CD4-positive, alpha-beta T cell treated with Interleukin-6 at 100 ng/mL for 8 hours (primary cell): Measurements from ENCODE around the gene CPVL.

ENCODE experiments used
- DNase-seq: peaks from one replicate; pipeline ENCODE4 v3.0.0-alpha.2; 2020; ENCODE audit warnings: mixed read lengths, low spot score

Gene CPVL

DNA sequence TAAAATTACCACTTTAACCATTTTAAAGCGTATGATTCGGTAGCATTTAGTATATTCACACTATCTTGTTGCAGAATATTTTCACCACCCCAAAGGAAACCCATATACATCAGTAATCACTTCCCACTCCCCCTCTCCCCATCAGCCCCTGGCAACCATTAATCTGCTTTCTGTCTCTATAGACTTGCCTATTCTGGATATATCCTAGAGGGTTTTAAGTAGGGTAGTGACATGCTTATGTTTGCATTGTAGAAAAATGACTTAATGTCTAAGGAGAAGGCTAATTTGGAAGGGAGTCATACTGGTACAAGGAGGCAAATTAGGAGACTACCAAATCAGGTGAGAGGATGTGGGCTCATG, 145.6 kb downstream of the CPVL start:
- DNase-seq, result no peak

- DNase-seq, result no peak
Observed at GRCh38 chr7:28999895-29000716, 146.2 kb downstream of the CPVL start.

DNA sequence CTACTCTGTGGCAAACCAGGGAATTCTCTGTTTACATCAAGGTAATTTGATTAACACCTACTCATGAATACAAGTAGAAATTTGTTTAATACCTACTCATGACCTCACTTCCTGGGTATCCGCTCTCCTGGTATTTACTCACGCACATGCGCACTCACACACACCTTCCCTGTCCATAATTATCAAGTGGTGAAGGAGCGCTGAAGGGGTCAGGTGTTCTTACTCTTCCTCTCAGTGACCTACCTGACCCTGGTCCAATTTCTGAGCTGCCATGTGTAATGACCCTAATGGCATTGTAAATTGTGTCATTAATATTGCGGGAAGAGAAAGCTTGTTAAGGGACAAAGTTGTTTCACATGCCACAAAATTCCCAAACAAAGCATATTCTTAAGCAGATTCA, 146.9 kb downstream of the CPVL start:
- DNase-seq, result no peak

- no peak for DNase-seq
Observed at GRCh38 chr7:28998105-28998504, 148.2 kb downstream of the CPVL start.

DNA sequence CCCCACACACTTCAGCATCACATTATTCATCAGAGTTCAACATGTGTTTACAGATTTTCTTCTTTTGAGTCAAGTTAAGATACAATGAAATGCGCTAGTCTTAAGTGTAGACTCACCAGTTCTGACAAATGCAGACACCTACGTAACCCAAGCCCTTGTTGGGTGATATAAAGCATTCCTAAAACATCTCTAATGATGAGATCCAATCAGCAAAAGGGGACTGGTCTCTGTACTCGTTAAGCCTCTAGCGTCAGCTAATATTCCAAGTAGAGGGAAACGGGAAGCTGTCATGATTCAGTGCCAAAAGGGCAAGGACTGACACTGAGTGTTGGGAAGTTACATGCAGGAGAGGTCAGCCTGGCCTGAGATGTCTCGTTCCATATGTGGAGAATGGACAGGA, 149.5 kb downstream of the CPVL start:
- no peak for DNase-seq

DNA sequence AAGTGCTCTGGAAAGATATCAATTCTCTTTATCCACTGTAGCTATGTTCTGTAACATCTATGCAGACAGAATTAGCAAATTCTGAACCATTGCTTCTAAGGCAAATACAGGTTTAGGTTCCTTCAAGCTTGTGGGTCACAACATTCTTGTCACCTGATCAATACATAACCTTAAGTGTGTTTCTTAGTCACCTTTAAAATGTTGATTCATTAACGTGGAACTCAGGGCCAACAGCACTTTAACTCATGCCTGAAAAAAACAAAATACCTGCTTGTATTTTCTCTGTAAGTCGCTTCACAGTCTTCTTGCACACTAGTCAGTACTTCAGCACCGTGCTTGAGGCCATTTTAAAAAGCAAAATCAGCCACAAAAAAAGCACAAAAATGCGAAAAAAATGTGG, 153.0 kb downstream of the CPVL start:
- no peak for DNase-seq

DNA sequence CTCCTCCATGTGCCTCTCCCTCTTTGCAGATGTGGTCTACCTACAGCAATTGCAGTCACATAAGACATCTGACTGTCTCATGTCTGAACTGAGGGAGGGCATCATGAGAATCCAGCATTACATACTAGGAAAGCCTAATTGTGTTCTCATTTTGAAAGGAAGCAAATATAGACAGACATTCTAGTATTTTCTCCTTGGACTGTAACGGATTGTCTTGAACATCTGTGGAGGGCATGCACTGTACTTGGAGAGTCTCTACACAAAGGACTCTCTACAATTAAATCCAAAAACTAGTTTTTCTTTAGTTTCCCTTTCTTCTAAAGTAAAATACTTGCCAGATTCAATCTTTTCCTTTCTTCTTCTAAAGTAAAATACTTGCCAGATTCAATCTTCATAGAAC, 153.5 kb downstream of the CPVL start:
- no peak for DNase-seq

- DNase-seq, result no peak
Observed at GRCh38 chr7:28990200-28990960, 156.0 kb downstream of the CPVL start.

DNA sequence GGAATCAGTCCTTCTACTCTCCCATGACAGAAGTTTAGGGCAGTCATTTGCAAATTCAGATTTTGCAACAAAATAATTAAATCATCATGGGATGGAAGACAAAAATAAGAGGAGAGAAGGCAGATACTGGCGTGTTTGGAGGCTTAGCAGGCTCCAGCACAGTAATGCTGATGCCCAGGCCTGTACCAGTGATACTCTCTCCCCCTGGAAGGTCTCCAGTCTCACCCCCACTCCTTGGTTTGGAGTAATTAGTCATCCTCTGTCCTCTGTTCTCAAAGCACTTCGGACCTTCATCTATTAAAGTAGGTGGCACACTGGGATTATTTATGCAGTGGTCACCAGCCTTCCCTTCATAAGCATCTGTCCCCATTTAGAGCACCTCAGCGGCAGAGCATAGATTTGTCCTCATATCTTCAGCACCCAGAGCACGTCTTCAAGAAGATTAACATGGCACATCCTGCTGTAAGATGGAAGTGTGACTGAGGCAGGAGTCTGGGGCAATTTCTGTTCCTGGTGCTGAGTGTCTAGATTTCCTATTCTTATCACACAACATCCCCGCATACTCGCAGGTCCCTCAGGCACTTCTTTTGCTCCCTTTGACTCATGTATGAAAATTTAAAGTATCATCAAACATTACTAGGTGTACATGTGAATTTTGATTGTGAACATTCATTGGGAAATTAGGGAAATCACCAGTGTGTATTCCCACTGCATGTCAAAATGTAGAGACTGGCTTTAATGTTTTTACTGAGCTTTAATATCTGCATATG, 156.9 kb downstream of the CPVL start:
- DNase-seq, result no peak

DNA sequence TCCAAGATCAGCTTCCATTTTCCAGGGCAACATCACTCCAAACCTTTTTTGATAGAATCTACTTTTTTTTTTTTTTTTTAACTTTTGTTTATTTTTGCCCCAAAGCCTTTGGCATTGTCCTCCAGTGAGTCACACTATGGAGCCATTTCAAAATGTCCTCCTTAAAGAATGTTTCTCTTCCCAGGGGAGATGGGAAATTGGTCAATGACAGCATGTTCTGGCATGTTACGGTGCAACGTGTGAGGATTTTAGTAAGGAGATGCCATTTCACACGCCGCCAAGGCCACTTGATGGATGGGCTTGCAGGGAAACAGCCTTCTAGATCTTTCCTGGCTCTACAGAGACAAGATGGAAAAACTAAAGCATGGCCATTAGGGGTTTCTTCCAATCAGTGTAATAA, 157.5 kb downstream of the CPVL start:
- no peak for DNase-seq

DNA sequence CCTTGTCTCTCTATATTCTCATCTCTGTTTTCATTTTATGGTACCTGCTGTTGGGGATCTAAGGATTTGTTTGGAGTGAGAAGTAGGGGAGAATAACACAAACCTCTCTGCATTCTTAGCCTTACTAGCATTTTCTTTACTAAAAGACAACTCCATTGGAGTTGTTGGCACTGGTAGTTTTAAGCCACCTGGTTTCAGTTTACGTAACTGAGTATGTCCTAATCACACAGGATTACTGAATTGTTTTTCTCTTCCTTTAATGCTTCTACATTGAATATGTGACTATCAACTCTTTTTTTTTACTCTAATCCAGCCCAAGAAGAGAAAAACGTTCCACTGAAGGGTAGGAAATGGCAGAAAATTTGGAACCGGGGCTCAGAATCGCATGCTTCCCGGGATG, 158.2 kb downstream of the CPVL start:
- DNase-seq, result no peak

DNA sequence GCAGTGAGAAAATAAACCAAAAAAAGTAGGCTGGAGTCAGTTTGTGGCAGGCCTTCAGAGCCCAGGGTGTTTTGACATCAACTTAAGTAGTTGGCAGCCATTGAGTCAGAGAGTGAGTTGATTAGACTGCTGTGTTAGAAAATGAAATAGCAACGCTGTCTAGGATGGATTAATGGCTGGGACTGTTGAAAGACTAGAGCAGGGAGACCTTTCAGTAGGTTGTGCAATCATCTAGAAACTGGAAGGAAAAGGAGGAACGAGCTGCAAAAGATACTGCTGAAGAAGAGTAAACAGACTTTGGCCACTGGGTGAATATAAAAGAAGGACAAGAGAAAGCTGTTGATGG, 159.6 kb downstream of the CPVL start:
- no peak for DNase-seq

DNA sequence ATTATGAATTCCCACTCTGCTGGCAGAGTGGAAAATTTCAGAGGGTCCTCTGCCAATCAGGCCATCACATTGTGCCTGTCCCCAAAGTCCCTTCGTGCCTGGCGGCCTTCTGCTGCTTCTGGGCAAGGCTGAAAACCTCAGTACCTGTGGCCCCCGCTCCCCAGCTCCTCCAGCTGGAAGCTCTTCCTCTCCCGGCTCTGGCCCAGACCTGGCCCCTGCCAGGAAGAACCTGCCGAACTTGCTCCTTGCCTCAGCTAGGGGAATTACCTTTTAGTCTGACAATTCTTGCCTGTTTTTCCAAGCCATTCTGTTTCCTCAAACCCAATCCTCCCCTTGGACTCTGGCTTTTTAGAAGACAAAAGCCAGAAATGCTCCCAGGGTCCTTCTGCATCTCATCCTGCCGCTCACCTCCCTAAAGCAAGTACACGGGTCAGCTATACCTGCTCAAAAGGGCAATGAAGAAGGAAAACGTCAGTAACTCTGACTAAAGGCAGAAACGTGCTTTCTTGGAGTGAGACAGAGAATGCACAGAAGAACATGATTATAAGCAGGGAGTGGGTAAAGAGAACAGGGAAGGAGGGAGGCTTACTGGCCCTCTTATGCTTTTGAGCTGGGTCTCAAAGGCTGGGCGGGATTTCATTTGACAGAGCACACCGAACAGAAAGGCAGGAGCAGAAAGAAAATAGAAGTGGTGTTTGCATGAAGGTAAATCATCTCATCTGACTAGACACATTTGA, 160.1 kb downstream of the CPVL start:
- DNase-seq, result no peak

GRCh38 chr7:28984631-28985030, 161.7 kb downstream of the CPVL start:
- DNase-seq, result no peak

DNA sequence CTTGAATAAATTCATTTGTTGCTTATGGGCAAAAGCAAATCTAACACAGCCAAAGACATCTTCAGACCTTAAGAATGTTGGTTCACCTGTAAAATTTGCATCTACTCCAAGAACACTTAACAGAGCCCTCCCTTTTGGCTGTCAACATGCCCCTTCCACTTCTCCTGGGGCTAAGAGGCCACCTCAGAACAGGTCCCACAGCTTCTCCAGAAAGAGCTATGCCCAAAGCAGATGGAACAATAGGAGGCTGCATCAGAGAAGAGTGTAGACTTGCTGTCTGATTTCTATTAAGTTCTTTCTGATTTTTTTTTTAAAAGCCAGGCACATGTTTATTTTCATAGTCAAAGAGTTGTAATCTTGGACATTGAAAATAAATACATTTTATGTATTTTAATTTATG, 162.1 kb downstream of the CPVL start:
- DNase-seq, result no peak

- DNase-seq, result no peak
Observed at GRCh38 chr7:28983396-28984190, 162.7 kb downstream of the CPVL start.

DNA sequence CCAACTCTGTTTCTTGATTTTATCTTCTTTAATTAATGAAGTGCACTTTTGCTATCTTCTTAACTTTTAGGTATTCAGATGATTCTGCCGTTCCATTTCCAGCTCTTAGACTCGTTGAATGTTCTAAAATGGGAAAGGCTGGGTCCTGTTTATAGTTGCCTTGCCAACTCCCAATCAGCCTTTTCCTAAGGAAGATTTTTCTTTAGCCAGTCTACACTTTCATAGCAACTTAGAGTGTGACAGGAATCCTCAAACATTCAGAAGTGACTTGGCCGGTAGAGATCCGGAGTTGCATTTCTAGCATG, 165.2 kb downstream of the CPVL start:
- no peak for DNase-seq

GRCh38 chr7:28980451-28981160, 165.7 kb downstream of the CPVL start:
- no peak for DNase-seq

DNA sequence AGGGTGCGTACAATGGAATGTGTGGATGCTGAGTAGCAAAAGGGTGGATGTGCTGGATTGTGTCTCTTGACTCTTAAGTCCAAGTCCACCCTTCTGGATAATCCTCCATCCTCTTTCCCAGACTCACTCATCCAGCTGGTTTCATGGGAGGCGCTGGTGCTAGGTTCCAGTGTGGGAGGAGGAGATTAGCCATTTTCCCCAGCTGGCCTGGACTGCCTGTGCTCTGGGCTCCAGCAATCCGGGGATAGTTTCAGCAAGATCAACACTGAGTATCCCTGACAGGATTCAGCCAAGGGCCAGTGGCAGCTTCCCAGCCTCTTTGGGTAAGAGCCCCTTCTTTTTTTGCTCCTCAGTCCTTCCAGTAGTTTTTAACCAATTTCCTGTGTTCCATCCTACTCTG, 166.6 kb downstream of the CPVL start:
- DNase-seq, result no peak

DNA sequence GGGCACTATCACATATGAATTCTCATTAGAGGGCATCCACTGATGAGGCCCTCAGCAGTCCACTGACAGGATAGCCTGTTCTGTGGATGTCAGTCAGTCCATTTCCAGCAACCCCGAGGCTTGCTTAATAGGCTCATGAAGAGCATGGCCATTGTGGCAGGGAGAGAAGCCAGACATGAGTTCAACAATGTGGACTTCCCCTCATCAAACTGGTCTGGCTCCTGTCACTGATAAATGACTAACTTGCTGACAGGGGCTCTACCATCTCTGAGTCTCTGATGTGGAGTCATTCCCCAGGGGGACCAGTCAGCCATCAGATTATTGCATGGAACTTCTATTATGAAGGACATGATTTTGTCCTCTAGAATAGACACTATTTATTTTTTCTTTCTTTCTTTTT, 168.5 kb downstream of the CPVL start:
- no peak for DNase-seq

- DNase-seq, result no peak
Observed at GRCh38 chr7:28976022-28976421, 170.3 kb downstream of the CPVL start.
